ENCODE measurements around the gene IL32.

DNA sequence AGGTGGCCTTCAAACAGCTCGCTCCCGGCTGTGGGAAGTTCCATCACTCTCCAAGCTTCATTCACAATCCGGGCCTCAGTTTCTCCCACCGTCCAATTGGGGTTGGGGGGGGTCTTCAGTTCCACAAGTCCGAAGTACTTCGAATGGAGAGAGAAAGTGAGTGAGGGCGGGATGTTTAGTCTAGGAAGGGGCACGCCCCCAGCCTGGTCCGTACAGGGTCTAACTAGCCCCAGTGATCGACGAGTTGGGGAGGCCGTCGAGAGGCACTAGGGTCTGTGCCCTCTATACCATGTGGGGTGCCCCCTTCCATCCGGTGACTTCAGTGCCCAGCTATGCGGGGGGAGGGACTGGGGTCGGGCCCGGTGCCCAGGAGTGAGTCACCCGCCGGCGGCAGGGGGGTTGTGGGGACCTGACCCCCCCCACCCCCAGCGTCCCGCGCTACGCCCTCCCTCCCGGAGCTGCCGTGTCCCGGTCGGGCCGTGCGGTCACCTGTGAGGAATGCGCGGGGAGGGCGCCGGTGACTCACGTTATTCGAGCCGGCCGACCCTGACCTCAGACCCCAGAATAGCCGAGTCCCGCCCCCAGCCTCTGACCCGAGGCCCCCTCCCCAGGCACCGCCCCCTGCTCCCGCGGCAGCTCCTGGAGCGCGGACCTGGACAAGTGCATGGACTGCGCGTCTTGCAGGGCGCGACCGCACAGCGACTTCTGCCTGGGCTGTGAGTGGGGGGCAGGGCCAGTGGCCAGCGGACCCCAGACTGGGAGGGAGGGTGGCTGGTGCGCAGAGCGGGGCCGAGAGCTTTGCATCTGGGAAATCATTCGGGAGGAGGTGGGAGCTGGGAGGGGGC, 44.6 kb upstream of the IL32 start:
- TF ChIP-seq CTCF (IDR thresholded peaks at IDR 0.05) (no peak), POLR2A (IDR thresholded peaks at IDR 0.05) (peak; percentile 38 to 91 (median 77))
